Measurements from ENCODE around the gene RSPH10B2.

GRCh38 chr7:6833636-6834035 is 79.7 kb downstream of the RSPH10B2 start:
- TF ChIP-seq CTCF (IDR thresholded peaks at IDR 0.05) = no peak
- no peak for TF ChIP-seq REST (IDR thresholded peaks at IDR 0.05; ENCODE audit: insufficient read depth in 1 of 2, low read depth in 2 of 2, low read length in 1 of 2)
